BLaER1 treated with 17β-estradiol and CSF1 and Interleukin-3, amounts not matched to agents 10 nM and 100 nM (cell line): ENCODE data around the gene STRN4.

ENCODE experiments used
- H3K27ac ChIP-seq, 11 experiments: shearing (Covaris generic); formaldehyde crosslinking; 2 replicates each; pipeline ENCODE4 v1.8.1; 2022
- H3K27me3 ChIP-seq, 11 experiments: shearing (Covaris generic); formaldehyde crosslinking; 2 replicates each; pipeline ENCODE4 v1.8.1; 2022
- H3K36me3 ChIP-seq, 11 experiments: shearing (Covaris generic); formaldehyde crosslinking; 2 replicates each; pipeline ENCODE4 v1.8.1; 2022
- H3K4me1 ChIP-seq, 10 experiments: shearing (Covaris generic); formaldehyde crosslinking; 2 replicates each; pipeline ENCODE4 v1.8.1; 2022
- H3K4me2 ChIP-seq, 11 experiments: shearing (Covaris generic); formaldehyde crosslinking; 2 replicates each; pipeline ENCODE4 v1.8.1; 2022
- H3K4me3 ChIP-seq, 10 experiments: shearing (Covaris generic); formaldehyde crosslinking; 2 replicates each; pipeline ENCODE4 v1.8.1; 2022
- H3K9ac ChIP-seq, 11 experiments: shearing (Covaris generic); formaldehyde crosslinking; 2 replicates each; pipeline ENCODE4 v1.8.1; 2022
- H3K9me3 ChIP-seq, 11 experiments: shearing (Covaris generic); formaldehyde crosslinking; replicated peaks in 1 of 11; 2 replicates each; pipeline ENCODE4 v1.8.1; 2022
- H4K20me1 ChIP-seq, 11 experiments: shearing (Covaris generic); formaldehyde crosslinking; 2 replicates each; pipeline ENCODE4 v1.8.1; 2022
- Cebpa-rat ChIP-seq, 11 experiments: shearing (Covaris generic); IDR thresholded peaks; 2 replicates each; pipeline ENCODE4 v1.8.1; 2022

The STRN4 gene

GRCh38 chr19:46722421-46723022 lies 23.7 kb downstream of the STRN4 start:
- peak overlapping the region; percentile 88 to 99 (median 97) for H3K4me2 ChIP-seq
- peaks cover 91 to 100% (median 100%) of the 10 kb centered on the region in 10 experiments for H3K4me1 ChIP-seq

DNA sequence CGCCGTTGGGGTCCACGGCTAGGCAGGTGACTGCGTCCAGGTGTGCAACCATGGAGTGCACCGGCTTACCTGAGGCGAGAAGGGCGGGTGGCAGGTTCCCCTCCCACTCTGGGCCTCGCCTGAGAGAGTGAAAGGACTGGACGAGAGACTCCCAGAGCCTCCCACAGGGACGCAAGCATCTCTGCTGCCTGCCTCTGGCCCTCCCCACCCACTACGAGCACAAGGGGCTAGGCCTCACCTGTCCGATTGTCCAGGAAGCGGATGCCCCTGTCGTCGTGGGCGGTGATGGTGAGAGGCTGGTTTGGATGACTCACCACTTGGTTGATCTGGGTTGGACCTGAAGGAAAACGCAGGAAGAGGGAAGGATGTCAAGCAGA lies 24.3 kb downstream of the STRN4 start:
- no peak for TF ChIP-seq Cebpa-rat (IDR thresholded peaks at IDR 0.05)
- Histone ChIP-seq H3K27me3 (no peaks in the 10 kb centered on the region), H3K36me3 (peaks cover 66 to 74% (median 71%) of the 10 kb centered on the region in 11 experiments), H3K4me1 (peaks cover 88 to 99% (median 99%) of the 10 kb centered on the region in 10 experiments), H3K4me2 (peak overlapping the region; percentile 88 to 99 (median 97)), H3K4me3 (peak overlapping the region in 8 of 10 experiments; percentile 10 to 93 (median 88); a peak in 13 of 20 replicates), H3K27ac (peak overlapping the region in 10 of 11 experiments; percentile 6 to 95 (median 88); a peak in 18 of 22 replicates), H4K20me1 (peaks cover 42 to 92% (median 66%) of the 10 kb centered on the region in 11 experiments), H3K9me3 (no peaks in the 10 kb centered on the region), H3K9ac (peak overlapping the region in 10 of 11 experiments; percentile 51 to 93 (median 88); a peak in 18 of 22 replicates)

More at GRCh38 chr19:46722421-46723022, 23.7 kb downstream of the STRN4 start:
- no peak for TF ChIP-seq Cebpa-rat (IDR thresholded peaks at IDR 0.05)
- Histone ChIP-seq H3K27ac (peak overlapping the region in 9 of 11 experiments; percentile 51 to 95 (median 90); a peak in 18 of 22 replicates), H3K9me3 (no peaks in the 10 kb centered on the region), H3K27me3 (no peaks in the 10 kb centered on the region), H3K4me3 (peak overlapping the region in 9 of 10 experiments; percentile 1 to 93 (median 85); a peak in 14 of 20 replicates), H3K36me3 (peaks cover 72 to 80% (median 76%) of the 10 kb centered on the region in 11 experiments), H4K20me1 (peaks cover 47 to 97% (median 70%) of the 10 kb centered on the region in 11 experiments), H3K9ac (peak overlapping the region in 10 of 11 experiments; percentile 51 to 93 (median 88); a peak in 19 of 22 replicates)

DNA sequence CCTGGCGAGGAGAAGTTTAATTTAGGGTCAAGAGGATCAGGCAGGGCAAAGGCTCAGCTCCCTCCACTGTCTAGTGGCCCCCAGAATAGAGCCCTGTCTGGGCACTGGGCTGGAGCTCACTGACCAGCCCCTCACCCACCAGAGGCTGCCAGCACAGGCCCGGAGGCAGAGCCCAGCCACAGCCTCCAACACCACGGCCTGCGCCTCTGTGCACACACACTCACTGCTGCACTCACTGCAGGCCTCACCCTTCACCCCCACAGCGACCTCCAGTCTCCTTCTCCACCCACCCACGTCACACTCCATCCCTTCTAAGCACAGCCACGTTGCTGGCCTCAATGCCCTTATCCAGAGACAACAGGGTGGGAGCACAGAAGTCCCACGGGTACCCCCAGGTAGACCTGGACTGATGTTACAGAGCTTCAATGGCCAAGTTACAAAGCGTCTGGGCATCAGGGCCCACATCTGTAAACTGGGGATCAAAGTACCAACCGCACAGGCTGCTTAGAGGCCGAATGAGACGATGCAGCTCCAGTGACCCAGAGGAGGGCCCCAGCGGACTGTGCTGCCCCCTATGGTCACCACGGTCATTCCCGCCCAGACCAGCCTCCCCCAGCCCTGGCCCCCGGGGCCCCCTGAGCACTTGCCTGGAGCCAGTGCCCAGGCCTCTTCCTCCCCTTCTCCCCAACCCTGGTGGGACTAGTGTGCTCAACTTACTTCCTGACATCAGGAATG lies 24.8 kb downstream of the STRN4 start:
- H3K4me2 ChIP-seq = peak overlapping the region; percentile 88 to 99 (median 97)
- H3K4me3 ChIP-seq = peak overlapping the region in 7 of 10 experiments; percentile 1 to 93 (median 91); a peak in 12 of 20 replicates
- H3K36me3 ChIP-seq = peaks cover 61 to 69% (median 66%) of the 10 kb centered on the region in 11 experiments
- no peak for TF ChIP-seq Cebpa-rat (IDR thresholded peaks at IDR 0.05)
- H3K27me3 ChIP-seq = no peaks in the 10 kb centered on the region
- H3K4me1 ChIP-seq = peaks cover 82 to 94% (median 93%) of the 10 kb centered on the region in 10 experiments
- peak overlapping the region in 10 of 11 experiments; percentile 6 to 95 (median 88); a peak in 18 of 22 replicates for H3K27ac ChIP-seq
- peaks cover 36 to 86% (median 60%) of the 10 kb centered on the region in 11 experiments for H4K20me1 ChIP-seq
- peak overlapping the region in 10 of 11 experiments; percentile 53 to 93 (median 88); a peak in 17 of 22 replicates for H3K9ac ChIP-seq
- no peaks in the 10 kb centered on the region for H3K9me3 ChIP-seq

DNA sequence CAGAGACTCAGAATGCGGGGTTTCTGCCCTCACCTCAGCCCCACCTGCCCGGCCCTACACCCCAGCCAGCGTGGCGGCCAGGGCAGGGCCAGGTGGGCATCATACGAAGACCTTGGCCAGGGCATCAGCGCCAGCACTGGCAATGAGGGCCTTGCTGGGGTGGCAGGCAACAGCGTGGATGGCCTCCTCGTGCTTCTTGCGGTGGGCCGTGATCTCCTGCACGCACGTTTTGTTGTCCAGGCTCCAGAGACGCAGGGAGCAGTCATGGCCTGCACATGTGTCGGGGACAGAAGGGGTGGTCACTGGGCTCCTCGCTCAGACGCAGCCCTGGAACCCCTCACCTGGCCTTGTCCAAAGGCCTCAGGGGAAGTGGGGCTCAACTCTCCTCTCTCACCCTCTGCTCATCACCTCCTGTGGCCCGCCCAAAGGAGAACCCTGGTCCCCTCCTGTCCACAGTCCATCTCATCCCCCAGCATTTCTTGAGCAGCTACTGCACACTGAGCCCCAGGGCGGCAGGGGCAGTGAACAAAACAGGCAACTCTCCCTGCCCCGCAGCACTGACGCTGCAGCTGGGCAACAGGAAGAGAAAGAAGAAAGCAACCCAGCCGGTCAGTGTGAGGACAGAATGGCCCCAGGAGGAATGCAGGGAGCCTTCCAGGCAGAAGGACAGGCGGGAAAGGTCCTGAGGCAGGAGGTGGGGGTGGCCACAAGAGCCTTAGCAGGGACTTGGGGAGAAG lies 25.6 kb downstream of the STRN4 start:
- Histone ChIP-seq H3K27ac (peak overlapping the region in 10 of 11 experiments; percentile 50 to 95 (median 88); a peak in 18 of 22 replicates), H3K9ac (peak overlapping the region in 10 of 11 experiments; percentile 61 to 93 (median 88); a peak in 20 of 22 replicates), H3K4me1 (peaks cover 78 to 89% (median 87%) of the 10 kb centered on the region in 10 experiments), H4K20me1 (peaks cover 30 to 85% (median 57%) of the 10 kb centered on the region in 11 experiments; a peak in 20 of 22 replicates), H3K36me3 (peaks cover 53 to 61% (median 58%) of the 10 kb centered on the region in 11 experiments), H3K9me3 (no peaks in the 10 kb centered on the region), H3K4me2 (peak overlapping the region; percentile 88 to 99 (median 97)), H3K4me3 (peak overlapping the region in 8 of 10 experiments; percentile 42 to 93 (median 88); a peak in 15 of 20 replicates), H3K27me3 (no peaks in the 10 kb centered on the region)
- TF ChIP-seq Cebpa-rat (IDR thresholded peaks at IDR 0.05) = no peak

DNA sequence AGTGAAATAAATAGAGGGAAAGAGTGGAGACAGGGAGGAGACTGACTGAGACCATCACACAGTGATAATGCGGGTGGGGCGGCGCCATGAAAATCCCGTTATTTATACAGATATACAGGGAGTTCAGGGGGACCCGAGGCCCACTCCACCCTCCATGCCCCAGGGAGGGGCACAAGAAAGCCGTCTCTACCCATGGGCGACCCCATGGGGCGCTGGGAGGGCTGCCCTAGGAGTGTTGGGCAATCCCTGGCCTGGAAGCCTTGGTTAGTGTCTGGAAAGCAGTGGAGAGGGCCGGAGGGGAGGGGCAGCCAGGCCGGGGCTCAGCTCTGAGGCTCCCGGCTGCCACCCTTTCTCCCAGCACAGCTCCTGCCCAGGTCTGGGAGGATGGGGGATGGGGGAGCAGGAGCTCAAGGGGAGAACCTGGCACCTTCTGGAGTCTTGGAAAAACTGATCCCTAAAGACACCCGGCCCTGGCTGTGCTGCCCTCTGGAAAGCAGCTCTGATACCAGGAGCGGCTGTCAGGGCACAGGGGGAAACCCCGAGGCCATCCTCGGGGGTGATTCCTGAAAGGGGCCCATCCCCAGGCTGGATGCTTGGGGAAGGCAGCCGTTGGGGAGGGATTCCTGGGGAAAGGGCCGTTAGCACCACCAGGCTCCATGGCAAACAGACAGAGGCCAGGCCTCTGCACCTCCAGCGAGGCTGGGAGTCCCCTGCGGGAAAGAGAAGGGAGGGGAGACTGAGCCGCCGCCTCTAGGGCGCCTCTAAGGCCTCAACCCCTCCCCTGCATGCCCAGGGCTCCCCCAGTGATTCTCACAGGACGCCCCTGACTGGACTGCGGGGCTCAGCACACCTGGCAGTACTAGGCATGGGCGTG lies 26.4 kb downstream of the STRN4 start:
- Histone ChIP-seq H3K27ac (peak overlapping the region in 10 of 11 experiments; percentile 50 to 95 (median 88); a peak in 19 of 22 replicates), H3K27me3 (no peaks in the 10 kb centered on the region), H3K4me1 (peaks cover 84 to 90% (median 87%) of the 10 kb centered on the region in 10 experiments), H3K4me3 (peak overlapping the region in 8 of 10 experiments; percentile 42 to 93 (median 88); a peak in 16 of 20 replicates), H3K9me3 (no peaks in the 10 kb centered on the region), H3K9ac (peak overlapping the region; percentile 4 to 93 (median 87); a peak in 21 of 22 replicates), H3K36me3 (peaks cover 45 to 53% (median 50%) of the 10 kb centered on the region in 11 experiments), H3K4me2 (peak overlapping the region; percentile 88 to 99 (median 97)), H4K20me1 (peaks cover 29 to 81% (median 52%) of the 10 kb centered on the region in 11 experiments; a peak in 19 of 22 replicates)
- peak in 7 of 11 experiments; percentile 38 to 63 (median 50); a peak in 5 of 22 replicates for TF ChIP-seq Cebpa-rat (IDR thresholded peaks at IDR 0.05)

DNA sequence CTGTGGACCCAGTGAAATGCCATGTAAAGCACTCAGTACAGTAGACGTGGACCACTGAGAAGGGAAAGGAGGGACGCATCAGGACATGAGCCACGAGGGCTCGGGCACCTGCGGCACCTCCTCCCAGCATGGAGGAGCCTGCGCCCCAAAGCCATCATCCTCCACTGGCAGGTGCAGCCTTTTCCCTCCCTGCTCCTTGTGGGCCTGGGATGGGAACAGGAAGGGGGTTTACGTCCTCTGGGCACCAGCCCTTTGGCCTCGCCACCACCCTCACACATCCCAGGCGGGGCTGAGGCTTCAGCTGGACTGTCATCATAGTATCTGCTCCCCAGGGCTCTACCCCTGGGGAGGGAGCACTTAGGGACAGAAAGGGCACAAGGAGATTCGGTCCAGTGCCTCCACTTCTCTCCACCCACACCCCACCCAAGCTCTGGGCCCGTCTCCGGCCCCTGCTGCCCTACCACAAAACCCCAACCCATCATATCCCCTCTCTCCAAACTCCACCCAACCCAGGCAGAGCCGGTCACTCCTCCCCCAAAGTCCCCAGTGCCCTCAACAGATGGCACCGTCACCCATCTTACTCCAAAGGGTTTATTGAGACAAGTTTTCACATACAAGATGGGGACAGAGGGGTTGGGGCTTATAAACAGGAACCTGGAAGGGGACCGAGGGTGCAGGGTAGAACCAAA lies 27.2 kb downstream of the STRN4 start:
- TF ChIP-seq Cebpa-rat (IDR thresholded peaks at IDR 0.05) = no peak
- Histone ChIP-seq H3K4me3 (peak overlapping the region in 8 of 10 experiments; percentile 42 to 93 (median 88); a peak in 14 of 20 replicates), H3K9ac (peak overlapping the region; percentile 4 to 93 (median 89); a peak in 20 of 22 replicates), H3K4me1 (peaks cover 81 to 87% (median 83%) of the 10 kb centered on the region in 10 experiments), H3K27me3 (no peaks in the 10 kb centered on the region), H3K27ac (peak overlapping the region in 10 of 11 experiments; percentile 73 to 95 (median 88); a peak in 19 of 22 replicates), H3K4me2 (peak overlapping the region; percentile 88 to 99 (median 97)), H4K20me1 (peaks cover 21 to 75% (median 44%) of the 10 kb centered on the region in 11 experiments; a peak in 18 of 22 replicates), H3K9me3 (no peaks in the 10 kb centered on the region), H3K36me3 (peaks cover 37 to 45% (median 42%) of the 10 kb centered on the region in 11 experiments)
